ENCODE data around the gene FADS1.

The FADS1 gene

DNA sequence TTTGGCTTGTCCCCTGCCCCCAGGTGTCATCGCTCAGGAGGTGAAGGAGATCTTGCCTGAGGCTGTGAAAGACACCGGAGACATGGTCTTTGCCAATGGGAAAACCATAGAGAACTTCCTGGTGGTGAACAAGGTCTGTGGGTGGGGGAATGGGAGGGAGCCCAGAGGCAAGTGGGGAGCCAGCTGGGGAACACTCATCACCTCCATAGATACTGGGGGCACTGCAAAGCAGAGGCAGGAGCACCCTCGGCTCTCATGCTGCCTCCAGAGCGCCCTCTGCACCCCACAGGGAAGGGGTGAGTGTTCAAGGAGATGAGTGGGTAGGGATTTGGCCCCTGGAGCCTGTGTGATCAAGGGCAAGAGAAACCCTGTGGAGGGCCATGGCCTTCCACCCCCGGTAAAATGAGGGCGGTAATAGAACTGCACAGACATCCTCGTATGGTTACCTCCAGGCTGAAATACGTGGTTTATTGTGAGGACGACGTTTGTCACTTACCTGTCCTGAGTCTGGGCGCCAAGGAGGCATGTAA lies 38.4 kb downstream of the FADS1 start:
- no peak for DNase-seq (ENCODE audit: low read depth in 2 of 2)

DNA sequence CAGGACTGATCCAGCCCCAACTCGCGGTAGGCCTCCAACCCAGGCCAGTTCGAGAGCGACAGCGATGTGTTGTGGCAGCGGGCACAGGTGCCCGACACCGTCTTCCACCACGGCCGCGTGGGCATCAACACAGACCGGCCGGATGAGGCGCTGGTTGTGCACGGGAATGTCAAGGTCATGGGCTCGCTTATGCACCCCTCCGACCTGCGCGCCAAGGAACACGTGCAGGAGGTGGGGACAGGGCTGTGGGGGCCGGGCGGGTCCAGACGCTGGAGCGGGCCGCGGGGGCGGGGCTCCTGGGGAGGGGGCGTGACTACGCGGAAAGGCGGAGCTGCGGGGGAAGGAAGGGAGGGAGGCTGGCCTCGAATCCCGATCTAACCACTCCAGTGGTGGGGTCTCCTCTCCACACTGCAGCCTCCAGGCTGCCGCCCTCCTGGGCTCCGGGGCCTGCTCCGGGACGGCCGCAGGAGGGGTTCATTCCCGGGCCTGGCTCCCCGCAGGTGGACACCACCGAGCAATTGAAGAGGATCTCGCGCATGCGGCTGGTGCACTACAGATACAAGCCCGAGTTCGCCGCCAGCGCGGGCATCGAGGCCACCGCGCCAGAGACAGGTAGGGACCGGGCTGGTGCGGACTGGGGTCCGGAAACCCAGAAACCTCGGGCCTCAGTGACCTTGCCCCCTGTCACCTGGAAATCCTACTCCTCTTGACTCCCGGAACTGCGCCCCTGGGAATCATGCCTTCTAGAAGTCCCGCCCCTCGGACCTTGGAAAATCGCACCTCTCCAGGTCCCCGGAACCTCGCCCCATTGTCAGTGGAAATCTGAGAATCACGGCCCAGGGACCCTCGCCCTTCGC lies 39.3 kb downstream of the FADS1 start:
- DNase-seq (ENCODE audit: low read depth in 2 of 2) = peak; percentile 43 to 44

DNA sequence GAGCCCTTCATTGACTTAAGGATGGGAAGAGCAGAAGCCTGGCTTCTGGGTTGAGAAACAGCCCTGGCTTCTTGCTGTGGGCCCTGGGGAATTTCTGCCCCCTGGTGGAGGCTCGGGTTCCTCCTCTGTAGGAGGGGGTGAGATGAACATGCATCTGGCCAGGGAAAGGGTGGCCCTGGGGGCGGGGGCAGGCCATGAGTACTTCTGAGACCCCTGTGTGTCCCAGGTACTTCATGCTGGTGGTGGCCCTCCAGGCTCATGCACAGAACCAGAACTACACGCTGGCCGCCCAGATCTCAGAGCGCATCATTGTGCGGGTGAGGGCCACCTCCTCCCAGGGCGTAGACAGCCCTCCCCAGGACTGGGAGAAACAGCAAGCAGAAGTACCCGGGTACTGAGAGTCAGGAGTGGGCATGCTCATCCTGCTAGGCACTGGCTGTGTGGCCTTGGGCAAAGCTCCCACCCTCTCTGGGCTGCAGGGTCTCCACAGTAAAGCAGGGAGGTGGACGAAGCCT lies 40.2 kb downstream of the FADS1 start:
- peak; percentile 56 to 60 for DNase-seq (ENCODE audit: low read depth in 2 of 2)

DNA sequence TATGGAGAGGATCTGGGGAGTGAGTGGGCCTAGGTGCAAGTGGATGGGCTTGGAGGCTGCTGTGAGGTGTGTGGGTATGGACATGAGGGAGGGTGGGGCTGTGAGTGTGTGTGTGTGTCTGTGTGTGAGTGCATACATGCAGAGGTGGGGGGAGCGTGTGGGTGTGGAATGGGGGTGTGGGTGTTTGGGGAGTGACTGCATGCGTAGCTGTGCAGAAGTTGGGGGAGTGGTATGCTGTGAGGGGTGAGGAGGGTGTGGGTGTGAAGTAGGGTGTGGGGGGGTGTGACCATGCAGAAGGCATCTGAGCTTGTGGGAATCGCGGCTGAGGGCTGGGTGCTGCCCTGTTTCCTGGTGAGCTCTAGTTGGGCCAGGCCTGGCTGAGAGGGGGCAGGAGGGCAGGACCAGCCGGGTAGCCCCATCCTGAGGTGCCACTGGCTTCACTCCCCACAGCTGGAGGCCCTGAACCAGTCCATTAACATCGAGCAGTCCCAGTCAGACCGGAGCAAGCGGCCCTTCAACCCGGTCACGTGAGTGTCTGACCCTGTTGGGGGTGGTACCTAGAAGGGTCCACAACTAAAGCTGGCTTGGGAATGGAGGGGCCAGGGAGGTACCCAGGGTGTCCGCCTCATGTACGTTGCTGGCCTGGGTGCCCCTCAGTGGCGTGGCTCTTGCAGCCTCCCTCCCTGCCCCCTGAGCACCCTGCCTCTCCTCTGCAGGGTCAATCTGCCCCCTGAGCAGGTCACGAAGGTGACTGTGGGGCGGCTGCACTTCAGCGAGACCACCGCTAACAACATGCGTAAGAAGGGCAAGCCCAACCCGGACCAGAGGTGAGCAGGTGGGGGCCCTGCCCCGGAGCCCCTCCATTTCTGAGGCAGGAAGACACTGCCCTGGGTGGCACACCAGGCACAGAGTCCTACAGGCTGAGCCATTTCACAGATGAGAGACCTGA lies 40.9 kb downstream of the FADS1 start:
- DNase-seq (ENCODE audit: low read depth in 2 of 2) = no peak

DNA sequence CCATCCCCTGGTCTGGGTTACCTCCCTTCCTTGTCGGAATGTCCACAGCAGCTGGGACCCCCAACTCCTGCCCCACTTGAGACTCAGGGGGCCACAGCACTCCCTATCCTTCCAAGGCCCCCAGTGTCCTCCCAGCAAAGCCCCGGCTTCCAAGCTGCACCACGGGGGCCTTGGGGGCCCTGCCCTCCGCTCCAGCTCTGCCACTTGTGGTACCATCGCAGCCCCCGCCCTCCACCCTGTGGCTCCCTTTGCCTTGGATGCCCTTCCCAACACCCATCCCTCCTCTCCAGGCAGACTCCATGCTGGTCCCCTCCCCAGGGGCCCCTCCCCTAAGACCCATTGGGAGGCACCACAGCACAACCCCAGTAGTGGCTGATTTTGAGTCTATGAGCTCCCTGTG lies 41.7 kb downstream of the FADS1 start:
- DNase-seq (ENCODE audit: low read depth in 2 of 2) = no peak

DNA sequence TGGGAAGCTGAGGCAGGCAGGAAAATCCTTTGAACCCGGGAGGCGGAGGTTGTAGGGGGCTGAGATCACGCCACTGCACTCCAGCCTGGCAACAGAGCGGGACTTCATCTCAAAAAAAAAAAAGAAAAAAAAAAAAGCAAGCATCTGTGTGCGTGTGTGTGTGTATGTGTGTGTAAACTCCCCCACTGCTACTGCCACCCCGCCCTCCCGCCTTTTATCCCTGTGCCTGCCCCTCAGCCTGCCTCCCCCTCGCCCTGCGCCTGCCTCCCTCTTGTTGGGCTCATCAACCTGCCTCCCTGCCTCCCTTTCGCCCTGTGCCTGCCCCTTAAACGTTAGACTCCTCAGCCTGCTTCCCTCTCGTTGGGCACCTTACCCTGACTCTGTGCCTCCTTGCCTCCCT lies 42.4 kb downstream of the FADS1 start:
- no peak for DNase-seq (ENCODE audit: low read depth in 2 of 2)

DNA sequence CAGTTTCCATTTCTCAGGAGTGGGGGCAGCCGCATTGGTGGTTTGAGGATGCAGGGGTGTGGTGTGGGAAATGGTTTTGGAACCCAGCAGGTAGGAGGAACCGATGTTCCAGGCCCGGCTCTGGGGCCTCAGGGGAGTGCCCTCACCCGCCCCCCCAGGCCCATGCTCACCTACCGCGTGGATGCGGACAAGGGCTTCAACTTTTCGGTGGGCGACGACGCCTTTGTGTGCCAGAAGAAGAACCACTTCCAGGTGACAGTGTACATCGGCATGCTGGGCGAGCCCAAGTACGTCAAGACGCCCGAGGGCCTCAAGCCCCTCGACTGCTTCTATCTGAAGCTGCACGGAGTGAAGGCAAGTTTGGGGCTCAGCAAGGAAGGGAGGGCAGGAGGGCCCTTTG lies 43.0 kb downstream of the FADS1 start:
- no peak for DNase-seq (ENCODE audit: low read depth in 2 of 2)

DNA sequence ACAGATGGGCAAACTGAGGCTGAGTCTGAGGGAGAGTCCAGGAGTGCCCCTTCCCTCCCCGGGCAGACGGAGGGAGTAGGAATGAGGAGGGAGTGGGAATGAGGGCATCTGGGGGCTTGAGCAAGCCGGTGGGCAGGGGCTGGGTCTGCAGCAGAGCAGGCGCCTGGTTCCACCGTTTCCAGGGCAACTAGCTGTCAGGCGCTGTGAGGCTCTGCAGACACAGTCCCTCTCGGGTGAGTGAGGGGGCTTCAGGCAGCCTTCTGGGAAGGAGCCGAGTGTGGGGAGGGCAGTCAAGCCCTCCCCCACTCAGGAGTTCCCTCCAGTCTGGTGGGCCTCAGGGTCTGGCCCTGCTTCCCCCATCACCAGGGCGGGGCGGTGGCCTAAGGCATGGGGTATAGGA lies 43.4 kb downstream of the FADS1 start:
- no peak for DNase-seq (ENCODE audit: low read depth in 2 of 2)

DNA sequence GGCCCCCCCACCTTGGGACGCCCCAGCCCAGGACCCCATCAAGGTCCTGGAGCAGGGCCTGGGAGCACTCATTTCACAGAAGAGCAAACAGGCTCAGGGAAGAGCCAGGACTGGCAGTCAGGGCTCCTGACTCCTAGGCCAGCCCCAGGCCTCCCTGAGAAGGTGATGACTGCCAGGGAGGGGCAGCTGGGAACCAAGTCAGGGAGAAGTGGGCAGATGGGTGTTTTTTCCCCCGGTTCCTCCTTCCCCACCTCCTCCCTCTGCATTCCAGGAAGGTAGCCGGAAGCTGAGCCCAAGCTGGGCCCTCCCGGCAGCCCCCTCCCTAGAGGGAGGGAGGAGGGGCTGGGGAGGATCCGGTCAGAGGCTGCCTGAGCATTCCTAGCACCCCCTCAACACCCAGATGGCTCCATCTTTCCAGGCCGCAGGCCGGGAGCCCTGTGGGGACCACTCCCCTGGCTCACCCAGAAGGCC lies 44.8 kb downstream of the FADS1 start:
- no peak for DNase-seq (ENCODE audit: low read depth in 2 of 2)

DNA sequence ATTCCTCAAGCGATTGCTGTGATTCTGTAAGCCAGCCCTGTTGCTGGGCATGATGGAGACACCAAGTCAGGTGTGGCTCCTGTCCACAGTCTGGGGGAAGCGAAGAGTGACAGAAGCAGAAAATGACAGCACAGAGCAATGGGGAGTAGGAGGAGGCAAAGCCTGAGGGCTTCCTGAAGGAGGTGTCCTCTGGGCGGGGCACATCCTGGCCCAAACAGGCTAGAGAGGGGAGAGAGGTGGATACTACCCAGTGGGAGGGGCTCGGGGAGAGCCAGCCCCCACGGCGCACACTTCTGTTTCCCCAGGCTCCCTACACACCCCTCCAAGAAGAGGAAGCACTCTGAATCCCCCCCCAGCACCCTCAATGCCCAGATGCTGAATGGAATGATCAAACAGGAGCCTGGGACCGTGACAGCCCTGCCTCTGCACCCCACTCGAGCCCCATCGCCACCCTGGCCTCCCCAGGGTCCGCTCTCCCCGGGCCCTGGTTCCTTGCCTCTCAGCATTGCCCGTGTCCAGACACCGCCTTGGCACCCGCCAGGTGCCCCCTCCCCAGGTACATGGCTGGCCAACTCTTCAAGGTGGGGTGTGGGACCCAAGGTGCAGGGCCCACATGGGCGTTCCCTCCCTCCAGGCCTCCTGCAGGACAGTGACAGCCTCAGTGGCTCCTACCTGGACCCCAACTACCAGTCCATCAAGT lies 45.5 kb downstream of the FADS1 start:
- DNase-seq (ENCODE audit: low read depth in 2 of 2) = no peak

DNA sequence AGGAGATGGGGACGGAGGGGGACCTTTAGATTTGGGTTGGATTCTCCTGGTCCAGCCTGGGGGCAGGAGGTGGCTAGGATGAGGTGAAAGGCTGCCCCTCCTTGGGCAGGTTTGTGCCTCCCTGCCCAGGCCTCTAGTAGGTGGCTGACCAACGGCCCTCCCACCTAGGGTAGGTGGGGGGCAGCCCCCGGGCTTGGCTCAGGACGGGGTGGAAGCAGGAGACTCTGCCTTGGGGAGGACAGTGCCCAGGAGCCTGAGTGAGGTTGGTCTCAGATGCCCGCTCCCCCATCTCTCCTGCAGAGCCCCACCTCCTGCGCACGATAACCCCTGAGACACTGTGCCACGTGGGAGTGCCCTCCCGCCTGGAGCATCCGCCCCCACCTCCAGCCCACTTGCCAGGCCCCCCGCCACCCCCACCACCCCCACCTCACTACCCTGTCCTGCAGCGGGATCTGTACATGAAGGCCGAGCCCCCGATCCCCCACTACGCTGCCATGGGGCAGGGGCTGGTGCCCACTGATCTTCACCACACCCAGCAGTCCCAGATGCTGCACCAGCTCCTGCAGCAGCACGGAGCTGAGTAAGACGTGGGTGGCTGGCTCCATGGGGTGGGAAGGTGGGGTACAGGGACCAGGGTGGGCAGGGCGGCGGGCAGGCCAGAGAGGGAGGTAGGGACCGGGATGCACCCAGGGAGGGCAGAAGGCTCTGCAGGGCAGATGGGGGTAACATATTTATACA lies 46.7 kb downstream of the FADS1 start:
- DNase-seq (ENCODE audit: low read depth in 2 of 2) = no peak

DNA sequence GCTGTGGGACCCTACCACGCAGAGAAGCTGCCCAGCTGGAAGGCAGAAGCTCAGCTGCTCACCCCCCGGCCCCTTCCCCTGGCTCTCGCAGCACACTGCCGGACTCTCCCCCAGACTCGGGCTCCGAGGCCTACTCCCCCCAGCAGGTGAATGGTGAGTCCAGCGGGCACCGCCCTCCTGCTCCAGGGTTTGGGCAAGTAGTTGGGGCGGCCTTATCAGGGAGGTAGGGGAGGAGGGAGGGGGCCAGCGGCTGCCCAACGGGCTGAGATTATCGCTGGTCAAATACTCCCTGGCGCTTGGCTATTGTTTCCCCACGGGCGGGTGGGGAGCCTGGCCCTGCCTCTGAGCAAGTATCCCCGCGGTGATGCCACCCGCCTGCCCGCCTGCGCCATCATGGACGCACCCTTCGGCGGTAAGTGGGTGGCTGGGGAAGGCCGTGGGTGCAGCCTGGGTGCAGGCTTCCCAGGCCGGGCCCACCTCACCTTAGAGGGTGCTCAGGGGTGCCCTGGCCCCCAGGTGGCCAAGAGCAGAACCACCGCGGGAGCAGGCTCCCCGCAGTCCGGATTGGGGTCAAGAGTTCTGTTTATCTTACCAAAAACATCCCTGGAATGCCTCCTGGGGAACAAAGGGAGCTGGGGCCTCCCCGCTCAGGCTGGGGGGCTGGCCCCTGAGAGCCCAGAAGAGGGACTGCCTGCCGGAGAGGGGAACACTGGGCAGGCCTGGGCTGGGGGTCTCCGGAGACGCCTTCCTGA lies 47.5 kb downstream of the FADS1 start:
- no peak for DNase-seq (ENCODE audit: low read depth in 2 of 2)

DNA sequence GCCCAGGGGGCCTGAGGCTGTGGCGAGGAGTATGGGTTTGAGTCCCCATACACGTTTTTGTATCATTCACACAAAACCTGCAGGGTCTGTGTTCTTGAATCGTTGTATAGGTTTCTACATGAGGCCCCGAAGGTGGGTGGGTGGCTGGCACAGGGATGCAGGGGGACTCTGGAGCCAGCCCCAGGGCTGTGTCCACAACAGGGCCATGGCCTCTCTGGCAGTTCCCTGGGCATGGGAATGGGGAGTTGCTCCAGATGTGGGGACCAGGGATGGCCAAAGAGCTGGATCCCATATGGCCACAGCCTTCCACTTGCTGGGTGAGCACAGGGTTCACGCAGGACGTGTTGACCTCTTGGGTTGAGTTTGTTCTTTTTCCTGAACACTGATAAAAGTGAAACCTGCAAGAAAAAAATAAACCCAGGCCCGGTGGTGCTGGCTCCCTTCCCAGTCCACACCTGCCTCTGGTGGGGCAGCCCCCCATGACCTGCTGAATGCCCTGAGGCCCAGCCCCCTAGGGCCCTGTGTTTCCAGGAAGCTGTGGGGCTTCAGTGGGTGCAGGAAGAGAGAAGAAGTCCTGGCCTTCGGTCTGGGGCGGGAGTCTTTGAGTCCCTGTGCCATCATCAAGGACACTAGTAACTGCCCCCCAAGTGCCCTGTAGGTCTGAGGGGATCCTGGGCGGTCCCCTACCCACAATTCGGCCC lies 48.3 kb downstream of the FADS1 start:
- DNase-seq (ENCODE audit: low read depth in 2 of 2) = no peak

DNA sequence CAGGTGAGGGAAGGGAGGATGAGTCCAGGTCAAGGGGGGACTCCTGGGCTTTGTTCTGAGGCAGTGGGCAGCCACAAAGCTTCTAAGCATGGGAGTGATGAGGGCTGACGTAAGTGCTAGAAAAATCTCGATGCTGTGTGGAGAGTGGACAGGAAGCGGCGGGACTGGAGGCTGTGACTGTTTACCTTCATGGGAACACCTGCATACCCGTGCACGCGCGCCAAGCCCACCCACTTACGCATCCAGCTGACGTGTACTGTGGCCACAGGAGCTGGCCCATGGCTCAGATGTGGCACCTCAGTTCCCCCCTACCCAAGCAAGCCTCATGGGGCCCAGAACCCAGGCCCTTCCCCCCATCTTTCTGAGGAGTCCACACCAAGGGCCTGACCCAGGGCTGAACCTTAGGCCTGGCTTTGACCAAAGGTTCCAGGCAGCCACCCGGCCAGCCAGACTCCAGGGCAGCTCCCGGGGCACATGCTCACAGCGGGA lies 50.4 kb downstream of the FADS1 start:
- no peak for DNase-seq (ENCODE audit: low read depth in 2 of 2)

DNA sequence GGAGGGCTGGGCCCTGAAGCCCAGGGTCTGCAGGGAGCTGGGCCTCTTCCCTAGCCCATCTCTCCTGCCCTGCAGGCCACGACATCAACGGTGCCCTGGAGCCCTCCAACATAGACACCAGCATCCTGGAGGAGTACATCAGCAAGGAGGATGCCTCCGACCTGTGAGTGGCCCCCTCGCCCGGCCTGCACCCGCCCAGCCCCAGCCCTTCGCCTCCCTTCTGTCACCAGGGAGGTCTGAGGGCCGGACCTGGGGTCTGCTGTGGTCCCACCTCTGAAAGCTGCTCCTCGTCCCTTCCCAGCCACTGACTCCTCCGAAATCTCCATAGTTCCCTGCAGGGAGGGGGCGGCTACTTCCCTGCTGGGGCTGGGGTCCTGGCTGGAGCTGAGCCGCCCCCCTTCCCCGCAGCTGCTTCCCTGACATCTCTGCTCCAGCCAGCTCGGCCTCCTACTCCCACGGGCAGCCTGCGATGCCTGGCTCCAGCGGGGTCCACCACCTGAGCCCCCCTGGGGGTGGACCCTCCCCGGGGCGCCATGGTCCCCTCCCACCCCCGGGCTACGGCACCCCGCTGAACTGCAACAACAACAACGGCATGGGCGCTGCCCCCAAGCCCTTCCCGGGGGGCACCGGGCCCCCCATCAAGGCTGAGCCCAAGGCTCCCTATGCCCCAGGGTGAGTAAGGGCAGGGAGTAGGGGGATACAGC lies 51.1 kb downstream of the FADS1 start:
- no peak for DNase-seq (ENCODE audit: low read depth in 2 of 2)

DNA sequence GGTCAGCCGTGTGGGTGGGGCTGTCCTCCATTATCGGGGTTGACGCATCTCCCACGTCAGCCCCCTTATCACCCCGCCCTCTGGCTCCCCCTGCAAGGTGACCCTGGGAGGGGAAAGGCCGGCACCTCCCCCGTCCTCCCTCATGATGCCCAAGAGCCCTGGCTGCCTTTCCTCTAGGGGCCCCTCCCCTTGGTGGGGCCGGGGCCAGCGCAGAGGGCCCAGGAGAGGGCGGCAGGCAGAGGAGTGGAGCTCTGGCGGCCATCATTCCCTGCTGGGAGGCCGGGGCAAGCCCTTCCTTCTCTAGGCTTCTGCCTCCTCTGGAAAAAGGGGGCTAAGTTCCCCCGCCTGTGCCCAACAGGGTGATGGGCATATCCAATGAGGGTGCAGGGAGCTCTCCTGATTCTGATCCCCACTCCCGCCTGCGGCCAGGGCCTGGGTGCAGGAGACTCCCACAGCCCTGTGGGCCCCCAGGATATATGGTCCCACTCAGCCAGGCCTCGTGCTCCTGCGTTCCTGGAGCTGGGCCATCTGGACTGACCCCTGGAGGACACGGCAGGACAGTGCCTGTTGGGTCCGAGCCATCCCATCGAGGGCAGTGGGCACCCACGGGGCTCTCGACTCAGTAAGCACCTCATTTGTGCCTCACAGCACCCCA lies 52.1 kb downstream of the FADS1 start:
- no peak for DNase-seq (ENCODE audit: low read depth in 2 of 2)

DNA sequence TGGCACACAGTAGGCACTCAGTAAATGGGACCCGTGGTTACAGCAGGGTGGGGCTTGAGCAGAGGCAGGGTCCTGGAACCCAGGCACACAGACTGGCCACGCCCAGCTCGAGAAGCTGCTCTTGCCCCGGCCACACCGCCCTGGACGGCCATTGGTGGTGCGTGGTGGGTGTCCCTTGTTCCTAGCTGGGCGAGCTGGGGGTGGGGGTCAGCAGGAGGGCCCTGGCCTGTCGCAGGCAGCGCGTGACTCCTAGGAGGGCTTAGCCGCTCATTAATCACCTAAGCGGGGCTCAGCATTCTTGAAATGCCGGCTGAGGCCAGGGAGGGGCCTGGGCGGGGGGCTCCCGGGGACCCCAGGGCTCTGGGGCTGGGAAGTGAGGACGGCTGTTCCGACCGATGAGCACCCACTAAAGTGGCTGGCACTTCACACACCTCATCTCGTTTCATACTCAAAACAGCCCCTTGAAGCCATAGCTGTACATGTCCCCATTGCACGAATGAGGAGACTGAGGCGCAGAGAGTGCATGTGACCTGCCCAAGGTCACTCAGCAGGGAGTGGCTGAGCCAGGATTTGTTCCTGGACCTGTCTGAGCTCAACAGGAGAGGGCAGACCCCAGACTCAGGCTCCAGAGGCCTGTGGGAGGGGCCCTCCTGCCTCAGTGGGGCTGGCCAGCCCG lies 52.7 kb downstream of the FADS1 start:
- no peak for DNase-seq (ENCODE audit: low read depth in 2 of 2)

DNA sequence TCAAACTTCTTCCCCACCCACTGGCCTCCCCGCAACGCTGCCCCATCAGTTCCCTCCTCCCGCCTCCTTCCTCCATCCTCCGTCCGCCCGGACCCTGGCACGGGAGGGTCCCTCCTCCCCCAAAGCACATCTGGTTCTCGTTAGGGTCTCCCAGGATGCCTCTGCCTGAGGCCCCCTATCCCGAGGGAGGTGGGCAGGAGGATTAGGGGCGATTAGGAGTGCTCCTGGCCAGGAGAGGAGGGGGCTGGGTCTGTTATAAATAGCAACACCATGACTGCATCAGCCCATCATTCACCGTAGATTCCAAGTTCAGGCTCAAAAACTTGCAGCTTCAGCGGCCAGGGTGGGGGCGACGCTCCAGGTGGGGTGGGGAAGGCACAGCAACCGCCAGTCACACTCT lies 54.0 kb downstream of the FADS1 start:
- no peak for DNase-seq (ENCODE audit: low read depth in 2 of 2)
